MM.1S (cell line): Measurements from ENCODE around the gene BPHL.

Source experiments
- CTCF ChIP-seq: fragments of 300-600 bp; sonication (generic); IDR thresholded peaks from 2 replicates; pipeline ENCODE4 v1.5.1; 2016; ENCODE audit warnings: antibody characterized with exemption, low read length, mixed read lengths
- EZH2 ChIP-seq: fragments of 300-600 bp; sonication (generic); optimal IDR thresholded peaks from 2 replicates; pipeline ENCODE3; 2017; ENCODE audit warnings: low read depth, mild to moderate bottlenecking, antibody characterized with exemption, low read length, mixed read lengths
- EZH2phosphoT487 ChIP-seq: fragments of 300-600 bp; sonication (generic); IDR thresholded peaks from 2 replicates; pipeline ENCODE4 v1.6.1; 2018; ENCODE audit warnings: antibody characterized with exemption, low read length

GRCh38 chr6:3073382-3073781 is 45.1 kb upstream of the BPHL start:
- TF ChIP-seq CTCF (no peak), EZH2 (no peak), EZH2phosphoT487 (no peak)
